Subcutaneous adipose tissue (tissue), 4 donors: ENCODE data around the gene MPND. TPM values are rescaled to one million over a fixed set of nuclear protein-coding genes. Genes with fewer than 3 reads are reported as not detected.

Experiments
- total RNA-seq, 4 donors: library from RNA; depleted of rRNA; stranded (reverse); fragments of >200 nt; gene quantifications; one replicate each; pipeline ENCODE4 v1.1.0, GENCODE V29; 2016
- TF ChIP-seq, protein P1 (sequence below): fragments of 450-650 bp; IDR thresholded peaks from one replicate; pipeline ENCODE4 v1.5.1; 2016; ENCODE audit warnings: low read depth, mild to moderate bottlenecking, control low read depth, antibody characterized with exemption, moderate library complexity

The MPND gene
- total RNA-seq, 4 donors from 2014 or later, result 3.8 to 13.2 (median 8.4) TPM

DNA sequence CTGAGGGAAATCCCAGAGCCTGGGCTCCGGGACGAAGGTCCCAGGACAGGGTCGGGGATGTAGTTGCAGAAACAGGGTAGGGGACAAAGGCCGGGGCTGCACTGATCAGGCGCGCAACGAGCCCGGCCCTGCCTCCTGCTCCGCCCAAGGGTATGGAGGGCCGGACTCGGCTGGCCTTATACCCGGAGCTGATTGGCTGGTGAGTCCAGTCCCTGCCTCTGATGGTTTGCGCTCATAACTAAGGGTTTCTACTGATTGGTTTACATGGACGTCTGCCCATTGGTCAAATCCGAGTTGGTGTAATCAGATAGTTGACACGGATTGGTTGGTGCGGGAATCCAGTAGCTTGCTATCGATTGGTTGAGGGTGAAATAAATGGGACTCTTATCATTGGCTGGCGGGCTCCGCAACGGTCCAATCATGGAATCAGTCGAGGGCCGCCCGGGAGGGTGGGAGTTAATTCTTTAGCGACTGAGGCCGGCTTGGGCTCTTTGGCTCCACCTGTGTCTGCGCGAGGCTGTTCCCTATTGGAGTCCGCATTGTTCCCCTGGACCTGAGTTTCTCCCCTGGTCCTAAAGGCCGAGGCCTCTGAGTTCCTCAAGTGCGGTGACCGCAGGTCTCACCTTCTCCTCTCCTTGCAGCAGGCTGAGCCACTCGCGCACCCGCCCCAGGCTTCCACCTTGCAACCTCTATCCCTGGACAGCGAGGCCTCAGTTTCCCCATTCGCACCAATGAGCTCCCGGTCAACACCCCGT, 570 bp upstream of the MPND start:
- TF ChIP-seq, protein P1, sequence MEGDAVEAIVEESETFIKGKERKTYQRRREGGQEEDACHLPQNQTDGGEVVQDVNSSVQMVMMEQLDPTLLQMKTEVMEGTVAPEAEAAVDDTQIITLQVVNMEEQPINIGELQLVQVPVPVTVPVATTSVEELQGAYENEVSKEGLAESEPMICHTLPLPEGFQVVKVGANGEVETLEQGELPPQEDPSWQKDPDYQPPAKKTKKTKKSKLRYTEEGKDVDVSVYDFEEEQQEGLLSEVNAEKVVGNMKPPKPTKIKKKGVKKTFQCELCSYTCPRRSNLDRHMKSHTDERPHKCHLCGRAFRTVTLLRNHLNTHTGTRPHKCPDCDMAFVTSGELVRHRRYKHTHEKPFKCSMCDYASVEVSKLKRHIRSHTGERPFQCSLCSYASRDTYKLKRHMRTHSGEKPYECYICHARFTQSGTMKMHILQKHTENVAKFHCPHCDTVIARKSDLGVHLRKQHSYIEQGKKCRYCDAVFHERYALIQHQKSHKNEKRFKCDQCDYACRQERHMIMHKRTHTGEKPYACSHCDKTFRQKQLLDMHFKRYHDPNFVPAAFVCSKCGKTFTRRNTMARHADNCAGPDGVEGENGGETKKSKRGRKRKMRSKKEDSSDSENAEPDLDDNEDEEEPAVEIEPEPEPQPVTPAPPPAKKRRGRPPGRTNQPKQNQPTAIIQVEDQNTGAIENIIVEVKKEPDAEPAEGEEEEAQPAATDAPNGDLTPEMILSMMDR, result no peak

DNA sequence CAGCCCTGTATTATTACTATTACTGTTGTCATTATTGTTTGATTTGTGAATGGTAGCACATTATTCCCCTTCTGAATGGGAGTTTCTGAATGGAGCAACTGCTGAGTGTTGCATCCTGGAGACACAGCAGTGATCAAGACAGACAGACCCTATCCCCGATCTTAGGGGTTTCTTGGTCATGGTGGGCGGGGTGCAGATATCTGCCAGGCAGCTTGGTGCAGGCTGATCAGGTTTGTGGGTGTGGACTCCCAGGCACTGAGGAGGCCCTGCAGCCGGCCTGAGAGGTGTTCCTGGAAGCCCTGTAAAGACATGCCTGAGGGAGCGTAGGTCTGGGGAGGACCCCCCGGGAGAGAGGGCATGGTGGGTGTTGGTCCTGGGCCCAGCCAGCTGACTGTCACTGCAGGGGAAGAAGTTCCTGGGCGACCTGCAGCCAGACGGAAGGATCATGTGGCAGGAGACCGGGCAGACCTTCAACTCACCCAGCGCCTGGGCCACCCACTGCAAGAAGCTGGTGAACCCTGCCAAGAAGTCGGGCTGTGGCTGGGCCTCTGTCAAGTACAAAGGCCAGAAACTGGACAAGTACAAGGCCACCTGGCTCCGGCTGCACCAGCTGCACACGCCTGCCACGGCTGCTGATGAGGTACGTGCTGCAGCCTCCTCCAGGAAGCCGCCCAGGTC, 2.1 kb downstream of the MPND start:
- TF ChIP-seq, protein P1, result no peak

DNA sequence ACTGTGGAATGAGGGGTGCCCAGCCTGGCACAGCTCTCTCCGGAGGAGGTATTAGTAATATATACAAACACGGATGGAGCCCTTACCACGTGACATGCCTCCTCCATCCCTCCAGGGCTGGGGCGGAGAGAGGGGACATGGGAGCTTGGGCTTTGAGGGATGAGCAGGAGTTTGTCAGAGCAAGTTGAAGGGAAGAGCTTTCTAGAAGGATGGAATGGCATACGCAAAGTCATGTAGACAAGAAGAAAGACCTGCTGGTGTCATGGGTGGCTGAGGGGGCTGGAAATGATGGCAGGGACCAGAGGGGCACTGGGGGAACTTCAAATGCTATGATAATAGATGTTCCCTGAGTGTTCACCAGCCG, 2.6 kb downstream of the MPND start:
- TF ChIP-seq, protein P1, result no peak

DNA sequence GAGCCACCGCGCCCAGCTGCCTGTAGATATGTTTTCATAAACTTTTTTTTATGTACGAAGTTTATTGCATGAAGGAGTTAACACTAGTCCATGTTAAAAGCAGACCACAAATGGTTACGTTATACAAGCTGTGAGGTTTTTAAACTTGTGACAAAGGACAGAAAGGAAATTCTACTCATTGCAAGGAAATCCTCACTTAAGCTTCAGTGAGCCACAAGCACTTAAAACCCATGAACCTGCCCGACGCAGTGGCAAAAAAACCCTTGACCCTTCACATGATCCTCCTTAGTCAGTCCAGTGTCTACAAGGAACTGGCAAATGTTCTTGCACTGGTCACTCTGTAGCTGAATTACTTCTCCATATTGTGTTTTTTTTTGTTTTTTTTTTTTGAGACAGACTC, 4.2 kb downstream of the MPND start:
- TF ChIP-seq, protein P1, result no peak

DNA sequence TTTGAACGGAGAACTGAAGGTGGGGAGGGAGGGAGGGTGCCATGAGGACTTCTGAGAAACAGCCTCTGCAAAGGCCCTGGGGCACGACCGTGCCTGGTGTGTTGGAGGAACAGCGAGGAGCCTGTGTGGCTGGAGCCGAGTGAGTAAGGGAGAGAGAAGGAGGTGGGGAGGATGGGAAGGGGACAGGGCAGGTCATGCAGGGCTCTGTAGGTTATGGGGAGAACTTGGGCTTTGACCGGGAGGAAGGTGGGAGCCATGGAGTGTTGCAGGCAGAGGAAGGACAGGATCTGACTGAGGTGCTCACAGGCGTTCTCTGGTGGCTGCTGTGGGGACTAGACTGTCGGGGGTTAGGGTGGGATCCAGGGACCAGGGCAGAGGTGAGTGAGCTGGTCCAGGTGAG, 6.7 kb downstream of the MPND start:
- TF ChIP-seq, protein P1, result no peak

DNA sequence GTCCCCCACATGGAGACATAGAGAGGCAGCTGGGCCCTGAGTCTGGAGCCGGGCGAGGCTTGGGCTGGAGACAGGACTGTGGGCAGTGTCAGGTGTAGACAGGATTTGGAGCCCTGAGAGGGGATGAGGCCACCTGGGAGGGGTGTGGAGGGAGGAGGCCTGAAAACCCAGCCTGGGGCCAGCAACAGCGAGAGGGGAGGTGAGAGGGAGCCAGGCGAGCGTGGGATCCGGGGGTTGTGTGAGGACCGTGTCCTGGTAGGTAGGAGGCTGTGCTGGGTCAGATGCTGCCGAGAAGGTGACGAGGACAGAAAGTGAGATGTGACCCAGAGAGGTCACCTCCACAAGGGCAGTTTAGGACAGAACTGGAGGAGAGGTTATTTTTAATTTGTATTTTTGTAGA, 7.4 kb downstream of the MPND start:
- TF ChIP-seq, protein P1, result no peak

DNA sequence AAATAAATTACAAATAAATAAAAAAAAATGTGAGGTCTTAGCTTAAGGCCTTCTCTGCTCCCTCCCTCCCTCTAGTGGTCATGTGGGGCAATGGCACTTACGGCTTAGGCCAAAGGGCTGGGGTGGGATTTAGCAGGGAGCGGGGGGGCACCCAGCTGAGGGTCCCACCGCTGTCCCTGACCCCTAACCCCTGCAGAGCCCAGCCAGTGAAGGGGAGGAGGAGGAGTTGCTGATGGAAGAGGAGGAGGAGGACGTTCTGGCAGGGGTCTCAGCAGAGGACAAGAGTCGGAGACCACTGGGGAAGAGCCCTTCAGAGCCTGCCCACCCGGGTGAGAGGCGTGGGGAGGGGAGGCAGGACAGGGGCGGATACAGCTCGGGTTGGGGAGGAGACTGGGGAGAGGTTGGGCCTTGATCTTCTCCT, 9.3 kb downstream of the MPND start:
- TF ChIP-seq, protein P1, result no peak
